DND-41 (cell line): ENCODE results near the gene RBMS3.

Source experiments
- EZH2 ChIP-seq: IDR thresholded peaks from 3 replicates; pipeline ENCODE4 v1.6.1; 2012; ENCODE audit warnings: borderline replicate concordance, low read depth, mild to moderate bottlenecking, moderate library complexity, low read length, inconsistent platforms; ENCODE audit not compliant: severe bottlenecking
- TF ChIP-seq, protein P1 (sequence below): IDR thresholded peaks from 2 replicates; pipeline ENCODE4 v1.5.1; 2012; ENCODE audit warnings: borderline replicate concordance, low read length, moderate library complexity, mild to moderate bottlenecking; ENCODE audit not compliant: poor library complexity, severe bottlenecking; ENCODE audit errors: extremely low read depth

DNA sequence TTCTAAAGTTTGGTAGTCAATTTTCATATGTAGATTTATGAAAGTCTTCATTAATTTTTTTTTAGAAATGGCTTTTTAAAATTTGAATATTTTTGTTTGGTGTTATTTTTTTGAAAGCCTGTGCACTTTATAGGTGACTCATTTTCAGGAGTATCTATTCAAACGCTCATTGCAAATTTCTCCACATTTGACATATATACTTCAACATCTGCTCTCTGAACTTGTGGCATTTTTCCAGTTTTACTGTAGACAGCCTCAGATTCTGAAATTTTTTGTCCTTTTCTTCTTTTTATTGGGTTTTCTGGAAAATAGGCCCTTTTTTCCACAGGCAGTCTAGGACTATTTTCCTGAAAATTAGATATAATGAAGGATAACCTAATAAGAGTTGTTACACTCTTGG is 396.6 kb downstream of the RBMS3 start:
- TF ChIP-seq, protein P1, sequence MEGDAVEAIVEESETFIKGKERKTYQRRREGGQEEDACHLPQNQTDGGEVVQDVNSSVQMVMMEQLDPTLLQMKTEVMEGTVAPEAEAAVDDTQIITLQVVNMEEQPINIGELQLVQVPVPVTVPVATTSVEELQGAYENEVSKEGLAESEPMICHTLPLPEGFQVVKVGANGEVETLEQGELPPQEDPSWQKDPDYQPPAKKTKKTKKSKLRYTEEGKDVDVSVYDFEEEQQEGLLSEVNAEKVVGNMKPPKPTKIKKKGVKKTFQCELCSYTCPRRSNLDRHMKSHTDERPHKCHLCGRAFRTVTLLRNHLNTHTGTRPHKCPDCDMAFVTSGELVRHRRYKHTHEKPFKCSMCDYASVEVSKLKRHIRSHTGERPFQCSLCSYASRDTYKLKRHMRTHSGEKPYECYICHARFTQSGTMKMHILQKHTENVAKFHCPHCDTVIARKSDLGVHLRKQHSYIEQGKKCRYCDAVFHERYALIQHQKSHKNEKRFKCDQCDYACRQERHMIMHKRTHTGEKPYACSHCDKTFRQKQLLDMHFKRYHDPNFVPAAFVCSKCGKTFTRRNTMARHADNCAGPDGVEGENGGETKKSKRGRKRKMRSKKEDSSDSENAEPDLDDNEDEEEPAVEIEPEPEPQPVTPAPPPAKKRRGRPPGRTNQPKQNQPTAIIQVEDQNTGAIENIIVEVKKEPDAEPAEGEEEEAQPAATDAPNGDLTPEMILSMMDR: no peak
- TF ChIP-seq EZH2: no peak
